Glutamatergic neuron (in vitro differentiated cells): ENCODE data around the gene PRKCE. TPM values are rescaled to one million over a fixed set of nuclear protein-coding genes. Genes with fewer than 3 reads are reported as not detected.

Experiments used
- DNase-seq: peaks from one replicate; pipeline ENCODE4 v3.0.0; 2022
- H3K27ac Mint-ChIP-seq: one replicate; pipeline ENCODE4 v1.8.0; 2020; ENCODE audit warnings: mild to moderate bottlenecking, mixed read lengths, inconsistent platforms; ENCODE audit not compliant: unreplicated experiment
- H3K27me3 Mint-ChIP-seq: one replicate; pipeline ENCODE4 v1.8.0; 2020; ENCODE audit warnings: mild to moderate bottlenecking, moderate library complexity, mixed read lengths, inconsistent platforms; ENCODE audit not compliant: unreplicated experiment
- H3K36me3 Mint-ChIP-seq: one replicate; pipeline ENCODE4 v1.8.0; 2020; ENCODE audit warnings: mild to moderate bottlenecking, mixed read lengths, inconsistent platforms; ENCODE audit not compliant: unreplicated experiment
- H3K4me1 Mint-ChIP-seq: one replicate; pipeline ENCODE4 v1.8.0; 2020; ENCODE audit warnings: mild to moderate bottlenecking, low read depth, mixed read lengths, inconsistent platforms; ENCODE audit not compliant: unreplicated experiment
- H3K4me3 Mint-ChIP-seq: one replicate; pipeline ENCODE4 v1.8.0; 2020; ENCODE audit warnings: mild to moderate bottlenecking, mixed read lengths, inconsistent platforms; ENCODE audit not compliant: unreplicated experiment
- H3K9me3 Mint-ChIP-seq: one replicate; pipeline ENCODE4 v1.8.0; 2020; ENCODE audit warnings: mild to moderate bottlenecking, moderate library complexity, mixed read lengths, inconsistent platforms; ENCODE audit not compliant: unreplicated experiment
- CTCF ChIP-seq: fragments of 200-600 bp; sonication (generic); IDR thresholded peaks from one replicate; pipeline ENCODE4 v1.5.0; 2021; ENCODE audit not compliant: partially characterized antibody, unreplicated experiment
- total RNA-seq: library from RNA; stranded (reverse); fragmentation: NEBNext Ultra II Directional; extraction: Animal tissue kit (Norgen Biotek cat#: 25700); gene quantifications from one replicate; pipeline ENCODE4 v1.2.1, GENCODE V29; 2021; ENCODE audit not compliant: unreplicated experiment

The PRKCE gene
- total RNA-seq, 1 donor from 2014 or later, result 74.8 TPM

DNA sequence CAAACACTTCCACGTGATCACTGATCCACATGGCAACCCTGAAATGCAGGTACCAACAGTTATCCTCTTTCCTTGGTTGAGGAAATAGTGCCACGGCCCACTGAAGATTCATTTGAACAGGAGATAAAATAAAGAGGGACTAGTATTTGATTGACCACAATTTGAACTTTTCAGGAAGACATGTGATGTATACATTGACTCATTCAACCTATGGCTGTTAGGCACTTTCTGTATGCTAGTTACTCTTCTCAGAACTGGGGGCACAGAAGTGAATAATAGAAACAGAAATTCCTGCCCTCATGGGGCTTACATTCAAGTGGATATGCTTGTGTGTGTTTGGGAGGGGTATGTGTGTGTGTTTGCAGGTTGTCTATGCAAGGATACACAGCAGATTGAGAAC lies 199.6 kb downstream of the PRKCE start:
- H3K27me3 Mint-ChIP-seq, result peaks cover 2% of the 10 kb centered on the region
- peaks cover 2% of the 10 kb centered on the region for H3K9me3 Mint-ChIP-seq
- no peak for TF ChIP-seq CTCF
- H3K4me1 Mint-ChIP-seq, result peaks cover 13% of the 10 kb centered on the region
- H3K36me3 Mint-ChIP-seq, result no peaks in the 10 kb centered on the region
- H3K27ac Mint-ChIP-seq, result no peak overlapping the region
- no peak overlapping the region for H3K4me3 Mint-ChIP-seq
- DNase-seq, result no peak

DNA sequence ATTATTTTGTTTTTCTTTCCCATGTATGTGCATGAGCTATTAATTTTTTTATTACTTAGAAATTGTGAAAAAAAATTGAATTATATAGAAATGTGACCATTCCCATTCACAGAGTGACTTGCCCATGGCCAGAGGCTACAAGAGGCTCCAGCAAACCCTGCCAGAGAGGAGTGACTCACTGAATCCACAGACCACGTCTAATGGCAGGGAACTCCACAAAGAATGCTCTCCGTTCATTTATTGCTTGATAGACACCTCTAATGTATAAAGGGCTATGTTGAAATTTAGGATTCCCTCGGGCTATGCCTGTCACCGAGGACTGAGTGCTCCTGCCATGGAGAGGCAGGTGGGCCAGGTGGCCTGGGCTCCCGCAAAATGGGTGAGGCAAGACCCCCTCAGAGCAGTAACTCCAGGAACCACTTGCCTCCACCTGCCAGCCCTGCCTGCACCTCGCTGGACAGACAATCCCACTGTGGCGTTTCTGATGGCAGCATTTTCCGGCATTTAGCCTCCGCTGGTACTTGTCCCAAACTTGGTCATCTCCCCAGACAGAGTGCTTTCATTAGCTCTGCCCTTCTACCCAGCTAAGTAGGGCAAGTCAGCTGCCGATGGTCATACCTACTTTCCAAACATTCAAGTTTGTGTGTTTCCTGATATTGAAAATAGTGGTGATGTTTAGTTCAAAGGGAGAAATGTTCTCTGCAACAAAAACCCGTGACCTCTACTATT lies 200.3 kb downstream of the PRKCE start:
- no peak for TF ChIP-seq CTCF
- DNase-seq, result no peak
- Mint-ChIP-seq H3K9me3 (peaks cover 2% of the 10 kb centered on the region), H3K36me3 (no peaks in the 10 kb centered on the region), H3K4me1 (peaks cover 13% of the 10 kb centered on the region), H3K27me3 (peaks cover 4% of the 10 kb centered on the region), H3K4me3 (no peak overlapping the region), H3K27ac (no peak overlapping the region)

DNA sequence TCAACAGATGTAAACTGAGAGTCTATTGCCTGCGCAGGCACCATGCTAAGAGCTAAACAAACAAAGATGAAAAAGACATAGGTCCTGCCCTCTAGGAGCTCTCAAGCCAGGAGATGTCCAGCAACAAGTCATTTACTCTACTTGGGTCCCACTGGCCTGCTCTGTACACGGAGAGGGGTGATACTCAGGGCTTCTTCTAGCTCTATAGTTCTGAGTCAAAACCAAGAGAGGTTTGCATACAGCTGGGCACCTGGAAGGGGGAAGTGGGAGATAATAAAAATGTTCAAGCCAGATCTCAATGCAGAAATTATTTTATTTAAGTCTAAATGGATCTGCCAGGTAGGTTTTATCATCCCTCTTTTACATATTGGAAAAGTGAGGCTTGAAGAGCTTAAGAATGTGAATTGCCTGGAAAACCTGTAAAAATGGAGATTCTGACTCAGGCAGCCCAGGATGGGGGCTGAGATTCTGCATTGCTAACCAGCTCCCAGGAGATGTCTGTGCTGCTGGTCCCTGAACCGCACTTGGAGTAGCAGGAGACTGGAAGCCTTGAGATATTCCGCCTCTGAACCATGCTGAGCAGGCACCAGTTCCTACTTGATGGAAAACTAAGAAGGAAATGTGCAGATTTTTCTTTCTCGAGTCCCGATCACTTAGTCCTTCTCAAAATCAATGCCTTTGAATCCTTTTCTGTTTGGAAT lies 201.1 kb downstream of the PRKCE start:
- Mint-ChIP-seq H3K27me3 (peaks cover 4% of the 10 kb centered on the region), H3K36me3 (no peaks in the 10 kb centered on the region), H3K9me3 (peaks cover 2% of the 10 kb centered on the region), H3K4me3 (no peak overlapping the region), H3K4me1 (peaks cover 13% of the 10 kb centered on the region), H3K27ac (no peak overlapping the region)
- TF ChIP-seq CTCF, result no peak
- DNase-seq, result no peak

- Mint-ChIP-seq H3K4me3 (no peak overlapping the region), H3K36me3 (no peaks in the 10 kb centered on the region), H3K4me1 (peaks cover 16% of the 10 kb centered on the region), H3K27ac (no peak overlapping the region), H3K9me3 (no peaks in the 10 kb centered on the region), H3K27me3 (peaks cover 2% of the 10 kb centered on the region)
- DNase-seq, result no peak
- TF ChIP-seq CTCF, result no peak
Measured at GRCh38 chr2:45855374-45855773, 203.9 kb downstream of the PRKCE start.
